OCI-LY7 (cell line): ENCODE measurements around the gene PADI3.

Experiments used
- EZH2phosphoT487 ChIP-seq: fragments of 200-600 bp; sonication (generic); IDR thresholded peaks from 2 replicates; pipeline ENCODE4 v1.6.1; 2018; ENCODE audit warnings: low read depth, borderline replicate concordance, mild to moderate bottlenecking, mixed run types, antibody characterized with exemption, low read length, moderate library complexity, mixed read lengths
- TF ChIP-seq, protein P1 (sequence below): fragments of 200-600 bp; sonication (generic); conservative IDR thresholded peaks from 2 replicates; pipeline ENCODE4 v1.5.1; 2014; ENCODE audit warnings: mild to moderate bottlenecking, antibody characterized with exemption, low read length, moderate library complexity, mixed read lengths

DNA sequence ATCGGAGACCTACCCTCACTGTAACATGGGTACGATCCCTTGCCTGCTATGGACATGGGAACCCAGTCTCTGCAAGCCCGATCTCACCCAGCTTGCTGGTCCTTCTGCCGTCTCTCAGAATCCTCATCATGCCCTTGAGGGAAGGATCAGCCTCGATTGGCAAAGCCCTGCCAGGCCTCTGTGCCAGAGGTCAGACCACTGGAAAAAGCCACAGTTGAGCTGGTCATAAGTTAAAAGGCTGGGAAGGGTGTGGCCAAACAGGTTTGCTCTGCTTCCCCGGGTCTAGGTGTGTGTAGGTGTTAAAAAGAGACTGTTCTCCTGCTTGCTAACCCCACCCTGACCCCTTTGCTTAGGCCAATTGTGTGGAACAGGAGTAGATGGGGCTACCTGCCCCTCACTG, 19.5 kb upstream of the PADI3 start:
- TF ChIP-seq, protein P1, sequence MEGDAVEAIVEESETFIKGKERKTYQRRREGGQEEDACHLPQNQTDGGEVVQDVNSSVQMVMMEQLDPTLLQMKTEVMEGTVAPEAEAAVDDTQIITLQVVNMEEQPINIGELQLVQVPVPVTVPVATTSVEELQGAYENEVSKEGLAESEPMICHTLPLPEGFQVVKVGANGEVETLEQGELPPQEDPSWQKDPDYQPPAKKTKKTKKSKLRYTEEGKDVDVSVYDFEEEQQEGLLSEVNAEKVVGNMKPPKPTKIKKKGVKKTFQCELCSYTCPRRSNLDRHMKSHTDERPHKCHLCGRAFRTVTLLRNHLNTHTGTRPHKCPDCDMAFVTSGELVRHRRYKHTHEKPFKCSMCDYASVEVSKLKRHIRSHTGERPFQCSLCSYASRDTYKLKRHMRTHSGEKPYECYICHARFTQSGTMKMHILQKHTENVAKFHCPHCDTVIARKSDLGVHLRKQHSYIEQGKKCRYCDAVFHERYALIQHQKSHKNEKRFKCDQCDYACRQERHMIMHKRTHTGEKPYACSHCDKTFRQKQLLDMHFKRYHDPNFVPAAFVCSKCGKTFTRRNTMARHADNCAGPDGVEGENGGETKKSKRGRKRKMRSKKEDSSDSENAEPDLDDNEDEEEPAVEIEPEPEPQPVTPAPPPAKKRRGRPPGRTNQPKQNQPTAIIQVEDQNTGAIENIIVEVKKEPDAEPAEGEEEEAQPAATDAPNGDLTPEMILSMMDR = no peak
- no peak for TF ChIP-seq EZH2phosphoT487
